Transverse colon (tissue), 4 donors: ENCODE data around the gene STING1.

Source experiments
- CTCF ChIP-seq, 5 experiments: fragments of 200-600 bp in 3 of 5; fragments of 450-650 bp in 2 of 5; sonication (generic) in 3 of 5; IDR thresholded peaks; 1 replicate in 2 of 5; 2 replicates in 3 of 5; pipeline ENCODE4 v1.5.1; 2016 to 2017; ENCODE audit warnings: antibody characterized with exemption in 5 of 5, inconsistent platforms in 3 of 5, mild to moderate bottlenecking in 2 of 5, moderate library complexity in 1 of 5
- POLR2AphosphoS5 ChIP-seq, 3 donors: sonication (generic); formaldehyde crosslinking; IDR thresholded peaks; one replicate each; pipeline ENCODE4 v1.6.1; 2016; ENCODE audit warnings: antibody characterized with exemption in 3 of 3

- TF ChIP-seq CTCF (IDR thresholded peaks at IDR 0.05) (no peak), POLR2AphosphoS5 (IDR thresholded peaks at IDR 0.05) (no peak)
Observed at GRCh38 chr5:139446956-139447779, 35.4 kb downstream of the STING1 start.
